Measurements from ENCODE around the gene CHAMP1.

Gene CHAMP1

DNA sequence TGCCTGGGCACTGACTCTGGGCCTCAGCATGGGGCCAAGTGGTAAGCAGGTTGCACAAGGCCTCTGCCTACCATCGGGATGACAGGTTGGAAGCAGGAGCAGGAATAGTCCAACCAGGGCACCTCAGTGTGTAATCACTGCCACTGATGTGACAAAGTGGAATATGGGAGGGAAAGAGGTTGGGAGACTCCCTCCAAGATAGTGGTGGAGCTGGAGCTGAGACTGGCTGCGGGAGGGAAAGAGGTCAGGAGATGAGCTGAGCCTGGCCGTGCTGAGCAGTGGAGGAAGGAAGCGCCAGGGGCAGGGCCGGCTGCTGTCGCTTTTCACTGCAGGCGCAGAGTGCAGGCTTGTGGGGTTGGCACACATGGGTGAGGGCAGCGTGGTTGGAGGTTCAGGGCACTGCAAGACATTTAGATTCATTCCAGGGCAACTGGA lies 26.1 kb upstream of the CHAMP1 start:
- Histone ChIP-seq H3K27ac (replicated peaks) (no peak overlapping the region), H3K4me3 (replicated peaks; ENCODE audit: insufficient read depth, low read length) (no peak overlapping the region), H3K27me3 (ENCODE audit: insufficient read depth, poor library complexity, severe bottlenecking) (no peaks in the 10 kb centered on the region)
- TF ChIP-seq REST (IDR thresholded peaks at IDR 0.05; ENCODE audit: insufficient replicate concordance, low read depth) (no peak), GABPA (IDR thresholded peaks at IDR 0.05; ENCODE audit: low read depth) (no peak), POLR2AphosphoS5 (IDR thresholded peaks at IDR 0.05; ENCODE audit: low read depth) (no peak), SPI1 (IDR thresholded peaks at IDR 0.05; ENCODE audit: borderline replicate concordance, low read depth) (no peak), CTCF (IDR thresholded peaks at IDR 0.05; ENCODE audit: insufficient read depth, low read length) (no peak)
- DNase-seq (ENCODE audit: low read depth in 1 of 2, low spot score in 1 of 2) = no peak

GRCh38 chr13:114296448-114296847 lies 17.9 kb upstream of the CHAMP1 start:
- TF ChIP-seq POLR2AphosphoS5 (IDR thresholded peaks at IDR 0.05; ENCODE audit: low read depth) (no peak), GABPA (IDR thresholded peaks at IDR 0.05; ENCODE audit: low read depth) (no peak), CTCF (IDR thresholded peaks at IDR 0.05; ENCODE audit: insufficient read depth, low read length) (no peak), REST (IDR thresholded peaks at IDR 0.05; ENCODE audit: insufficient replicate concordance, low read depth) (no peak), SPI1 (IDR thresholded peaks at IDR 0.05; ENCODE audit: borderline replicate concordance, low read depth) (no peak)
- Histone ChIP-seq H3K27me3 (ENCODE audit: insufficient read depth, poor library complexity, severe bottlenecking) (no peaks in the 10 kb centered on the region), H3K4me3 (replicated peaks; ENCODE audit: insufficient read depth, low read length) (no peak overlapping the region), H3K27ac (replicated peaks) (no peak overlapping the region)
- no peak for DNase-seq (ENCODE audit: low read depth in 1 of 2, low spot score in 1 of 2)

GRCh38 chr13:114296902-114297301 lies 17.4 kb upstream of the CHAMP1 start:
- no peak overlapping the region for H3K4me3 ChIP-seq (replicated peaks; ENCODE audit: insufficient read depth, low read length)
- H3K27ac ChIP-seq (replicated peaks) = no peak overlapping the region
- TF ChIP-seq GABPA (IDR thresholded peaks at IDR 0.05; ENCODE audit: low read depth) = no peak
- H3K27me3 ChIP-seq (ENCODE audit: insufficient read depth, poor library complexity, severe bottlenecking) = no peaks in the 10 kb centered on the region
- no peak for DNase-seq (ENCODE audit: low read depth in 1 of 2, low spot score in 1 of 2)

- Histone ChIP-seq H3K4me3 (replicated peaks; ENCODE audit: insufficient read depth, low read length) (no peak overlapping the region), H3K27me3 (ENCODE audit: insufficient read depth, poor library complexity, severe bottlenecking) (no peaks in the 10 kb centered on the region), H3K27ac (replicated peaks) (no peak overlapping the region)
- no peak for TF ChIP-seq SPI1 (IDR thresholded peaks at IDR 0.05; ENCODE audit: borderline replicate concordance, low read depth)
- no peak for TF ChIP-seq REST (IDR thresholded peaks at IDR 0.05; ENCODE audit: insufficient replicate concordance, low read depth)
- DNase-seq (ENCODE audit: low read depth in 1 of 2, low spot score in 1 of 2) = no peak
These were observed 15.4 kb upstream of the CHAMP1 start for GRCh38 chr13:114298866-114299265.

Data from HL-60 (cell line).